Upper lobe of left lung (tissue), 4 donors: ENCODE measurements around the gene ACOT12.

Experiments used
- CTCF ChIP-seq, 6 experiments: fragments of 450-650 bp in 4 of 6; fragments of 200-600 bp in 2 of 6; sonication (generic) in 2 of 6; IDR thresholded peaks; one replicate each; pipeline ENCODE4 v1.5.1; 2016 to 2019; ENCODE audit warnings: antibody characterized with exemption in 6 of 6
- EP300 ChIP-seq, 4 donors: sonication (generic); formaldehyde crosslinking; IDR thresholded peaks; one replicate each; pipeline ENCODE4 v1.5.1; 2017; ENCODE audit warnings: antibody characterized with exemption in 4 of 4, control low read depth in 2 of 4
- POLR2A ChIP-seq, 4 donors: fragments of 450-650 bp; IDR thresholded peaks; one replicate each; pipeline ENCODE4 v1.5.1; 2016 to 2017; ENCODE audit warnings: antibody characterized with exemption in 4 of 4, mild to moderate bottlenecking in 2 of 4

DNA sequence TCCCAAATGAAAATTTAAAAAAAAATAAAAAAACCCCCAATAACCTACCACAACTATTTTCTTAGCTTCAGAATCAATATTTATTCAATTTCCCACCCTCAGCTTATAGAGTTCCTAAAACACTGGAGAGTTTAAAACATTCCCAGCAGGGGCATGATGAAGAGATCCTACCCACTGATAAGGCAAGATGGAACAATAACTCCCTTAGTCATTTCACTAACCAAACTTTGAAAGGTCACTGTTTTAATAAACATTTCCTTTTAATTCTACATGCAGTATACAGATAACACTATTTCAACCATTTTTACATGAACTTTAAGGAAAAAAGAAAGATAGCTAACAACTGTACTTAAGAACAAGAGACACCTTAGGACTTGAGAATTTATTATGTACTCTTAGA is 34.9 kb upstream of the ACOT12 start:
- TF ChIP-seq CTCF (IDR thresholded peaks at IDR 0.05) (no peak), POLR2A (IDR thresholded peaks at IDR 0.05) (no peak), EP300 (IDR thresholded peaks at IDR 0.05) (no peak)
